ENCODE data around the gene RINT1.
A peak's percentile ranks its signal among the peaks of the same experiment; 100 is the strongest.
"Not testable (repeated sequence)": the region's sequence is repeated elsewhere in the genome, so short reads cannot be mapped to it uniquely, and the experiment has no call there.

RINT1 gene

DNA sequence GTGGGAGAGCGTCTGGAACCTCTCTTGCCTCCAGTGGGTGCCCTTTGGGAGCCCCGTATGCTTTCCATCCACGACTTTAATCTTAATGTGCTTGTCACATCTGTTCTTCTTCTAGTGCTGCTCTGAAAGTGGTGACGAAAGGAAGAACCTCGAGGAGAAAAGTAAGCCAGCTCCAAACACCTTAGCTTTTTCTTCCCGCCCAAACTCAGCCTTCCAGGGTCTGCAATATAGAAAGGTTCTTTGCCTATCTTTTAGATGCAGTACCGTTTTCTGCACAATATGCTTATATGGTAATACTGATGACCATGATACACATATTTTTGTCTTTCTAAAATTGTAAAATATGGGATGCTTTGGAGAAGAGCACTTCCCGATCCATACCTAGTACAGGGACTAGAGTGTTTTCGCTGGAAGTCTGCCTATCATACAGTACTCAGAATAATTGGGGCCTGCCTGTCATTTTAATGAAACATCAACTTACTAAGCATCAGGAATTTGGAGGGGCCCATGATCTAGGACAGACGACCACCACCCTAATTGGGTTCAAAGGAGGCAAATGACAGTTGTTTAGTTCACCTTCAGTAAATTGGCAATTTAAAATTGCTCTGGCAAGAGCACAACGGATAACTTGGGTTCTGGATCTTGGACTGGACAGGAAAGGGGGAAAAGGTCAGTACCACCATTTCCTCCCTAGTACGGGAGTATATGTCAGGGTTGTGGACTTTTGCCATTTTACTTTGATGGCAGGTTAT, 884 bp downstream of the RINT1 start:
- no peak for DNase-seq

DNA sequence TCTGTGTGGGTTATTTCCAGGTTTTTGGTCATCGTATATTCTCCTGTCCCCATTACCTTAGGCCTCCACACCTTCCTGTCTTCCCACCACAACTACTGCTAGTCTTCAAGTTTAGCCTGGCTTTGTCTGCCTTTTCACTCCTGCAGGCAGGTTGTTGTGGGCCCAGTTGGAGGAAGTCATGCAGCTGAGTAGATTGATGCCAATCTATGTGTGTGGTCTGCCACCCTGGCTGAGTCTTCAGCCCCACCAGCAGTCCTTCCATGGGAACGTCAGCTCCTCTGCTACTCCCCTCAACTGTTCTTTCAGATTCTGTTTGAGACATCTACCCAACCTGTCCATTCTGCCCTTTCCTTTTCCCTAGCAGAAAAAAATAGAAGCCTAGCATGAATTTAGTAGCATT, 6.3 kb downstream of the RINT1 start:
- DNase-seq = no peak

GRCh38 chr7:105559926-105560325, 27.9 kb downstream of the RINT1 start:
- DNase-seq = no peak

DNA sequence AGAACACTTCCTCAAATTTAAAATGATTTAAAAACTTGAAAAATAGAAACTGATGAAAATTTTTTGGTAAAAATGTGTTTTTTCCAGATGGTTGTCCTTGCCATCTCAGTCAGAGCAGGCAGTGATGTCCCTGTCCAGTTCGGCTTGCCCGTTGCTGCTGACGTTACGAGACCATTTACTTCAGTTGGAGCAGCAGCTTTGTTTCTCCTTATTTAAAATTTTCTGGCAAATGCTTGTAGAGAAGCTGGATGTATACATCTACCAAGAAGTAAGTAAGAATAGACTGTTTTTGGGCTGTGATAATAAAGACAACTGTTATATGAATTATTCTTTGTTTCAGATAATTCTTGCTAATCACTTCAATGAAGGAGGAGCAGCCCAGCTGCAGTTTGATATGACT, 33.2 kb downstream of the RINT1 start:
- DNase-seq = no peak

- no peak for DNase-seq
Observed at GRCh38 chr7:105567024-105567423, 35.0 kb downstream of the RINT1 start.

- no peak for DNase-seq
Observed at GRCh38 chr7:105567821-105568220, 35.8 kb downstream of the RINT1 start.

DNA sequence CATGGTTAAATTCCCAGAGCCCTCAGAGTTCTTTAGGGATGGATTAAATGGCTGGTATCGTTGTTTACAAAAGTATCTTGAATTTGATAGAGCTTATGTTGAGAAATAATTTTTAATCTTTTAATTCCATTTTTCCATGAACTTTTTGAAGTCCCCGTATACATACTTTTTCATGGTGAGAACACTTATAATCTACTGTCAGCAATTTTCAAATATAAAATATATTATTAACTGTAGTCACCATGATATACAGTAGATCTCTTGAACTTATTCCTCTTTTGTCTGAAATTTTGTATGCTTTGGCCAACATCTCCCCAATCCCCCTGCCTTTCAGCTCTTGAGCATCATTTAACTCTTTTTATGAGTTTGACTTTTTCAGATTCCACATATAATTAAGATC, 39.9 kb downstream of the RINT1 start:
- DNase-seq = no peak

GRCh38 chr7:105577251-105577650, 45.2 kb downstream of the RINT1 start:
- no peak for DNase-seq

- DNase-seq = no peak
Observed at GRCh38 chr7:105578496-105578895, 46.5 kb downstream of the RINT1 start.

GRCh38 chr7:105580022-105580740, 48.2 kb downstream of the RINT1 start:
- DNase-seq = no peak

DNA sequence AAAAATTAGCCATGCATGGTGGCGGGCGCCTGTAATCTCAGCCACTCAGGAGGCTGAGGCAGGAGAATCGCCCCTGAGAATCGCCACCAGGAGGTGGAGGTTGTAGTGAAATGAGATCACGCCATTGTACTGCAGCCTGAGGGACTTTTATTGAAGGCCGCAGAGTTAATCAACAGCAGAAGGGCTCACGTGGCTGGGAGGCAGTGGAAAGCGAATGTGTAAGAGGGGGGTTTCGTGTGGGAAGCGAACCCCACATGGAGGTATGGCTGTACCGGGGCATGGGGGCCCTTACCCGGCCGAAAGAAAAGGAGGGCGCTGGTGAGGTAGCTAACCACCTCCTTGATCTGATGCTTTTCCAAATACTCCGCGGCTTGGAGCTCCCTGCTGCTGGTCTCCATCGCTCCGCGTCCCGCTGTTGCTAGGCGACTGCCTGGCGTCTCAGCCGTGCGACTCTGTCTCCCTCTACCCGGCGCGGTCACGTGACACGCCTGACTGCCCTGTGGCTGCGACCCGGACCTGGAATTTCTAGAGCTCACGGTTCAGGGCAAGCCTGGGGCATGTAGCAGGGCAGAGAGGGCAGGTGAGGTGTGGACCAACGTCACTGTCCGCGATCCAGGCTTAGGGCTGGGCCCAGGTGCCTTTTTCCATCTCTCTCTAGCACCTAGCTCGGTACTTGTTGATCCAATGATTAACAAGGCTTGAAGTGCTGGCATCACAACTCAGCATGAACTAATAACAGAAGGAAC, 49.2 kb downstream of the RINT1 start, which contains the start of gene EFCAB10:
Gene EFCAB10 (minus strand): TSS at position 428 of the 746 bp plus-strand sequence. CDS start 30 bp downstream, at position 398.
- peak; percentile 76 for DNase-seq

DNA sequence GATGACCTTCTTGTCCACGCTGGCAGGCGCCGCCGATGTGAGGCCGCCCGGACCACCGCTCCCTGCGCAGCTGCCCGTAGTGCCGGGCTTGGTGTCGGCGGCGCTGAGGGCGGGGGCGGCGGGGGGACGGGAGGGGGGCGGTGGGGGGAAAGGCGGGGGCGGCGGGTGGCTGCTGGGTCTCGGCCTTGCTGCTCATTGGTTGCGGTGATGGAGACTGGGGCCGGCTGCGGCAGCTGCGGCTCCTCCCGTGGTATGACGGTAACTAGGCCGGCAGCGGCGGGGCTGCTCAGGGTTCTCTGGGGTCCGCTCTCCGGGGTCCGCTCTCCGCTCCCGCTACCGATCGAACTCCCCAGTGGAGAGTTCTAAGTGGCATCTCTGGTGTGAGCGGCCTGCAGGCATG, 51.1 kb downstream of the RINT1 start:
- no peak for DNase-seq

DNA sequence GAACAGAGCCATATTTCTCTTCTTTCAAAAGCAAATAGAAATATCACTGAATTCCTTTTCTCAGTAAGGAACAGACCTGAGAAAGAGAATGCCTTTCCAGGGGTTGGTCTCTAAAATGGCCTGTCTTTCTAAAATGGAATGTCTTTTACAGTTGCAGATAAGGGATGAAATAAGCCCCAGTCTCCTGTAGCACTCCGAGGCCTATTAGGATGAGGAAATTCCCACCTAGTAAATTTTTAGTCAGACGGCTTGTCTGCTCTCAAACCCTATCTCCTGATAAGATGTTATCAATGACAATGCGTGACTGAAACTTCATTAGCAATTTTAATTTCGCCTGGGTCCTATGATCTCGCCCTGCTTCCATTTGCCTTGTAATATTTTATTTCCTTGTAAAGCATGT, 52.2 kb downstream of the RINT1 start:
- DNase-seq = no peak

DNA sequence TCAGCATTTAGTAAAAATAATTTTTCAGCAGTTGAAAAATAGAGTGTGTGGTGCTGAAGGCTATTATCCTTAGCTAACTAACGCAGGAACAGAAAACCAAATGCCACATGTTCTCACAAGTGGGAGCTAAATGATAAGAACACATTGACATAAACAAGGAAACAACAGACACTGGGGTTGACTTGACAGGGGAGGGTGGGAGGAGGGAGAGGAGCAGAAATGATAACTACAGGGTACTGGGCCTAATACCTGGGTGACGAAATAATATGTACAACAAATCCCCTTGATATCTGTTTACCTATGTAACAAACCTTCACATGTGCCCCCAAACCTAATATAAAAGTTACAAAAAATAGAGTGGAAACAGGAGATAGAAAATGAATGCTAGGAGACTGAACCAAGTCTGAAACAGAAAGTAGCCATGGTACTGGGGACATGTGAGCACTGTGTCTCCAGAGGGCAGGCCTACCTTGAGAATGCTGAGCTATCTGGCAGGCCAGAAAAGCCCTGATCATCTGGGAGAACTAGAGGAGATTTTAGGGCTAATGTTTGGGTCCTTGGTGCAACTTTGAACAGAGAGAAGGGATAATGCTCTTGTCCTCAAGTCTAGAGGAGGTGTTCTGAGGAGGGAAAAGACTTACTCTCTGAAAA, 54.0 kb downstream of the RINT1 start:
- DNase-seq = no peak

DNA sequence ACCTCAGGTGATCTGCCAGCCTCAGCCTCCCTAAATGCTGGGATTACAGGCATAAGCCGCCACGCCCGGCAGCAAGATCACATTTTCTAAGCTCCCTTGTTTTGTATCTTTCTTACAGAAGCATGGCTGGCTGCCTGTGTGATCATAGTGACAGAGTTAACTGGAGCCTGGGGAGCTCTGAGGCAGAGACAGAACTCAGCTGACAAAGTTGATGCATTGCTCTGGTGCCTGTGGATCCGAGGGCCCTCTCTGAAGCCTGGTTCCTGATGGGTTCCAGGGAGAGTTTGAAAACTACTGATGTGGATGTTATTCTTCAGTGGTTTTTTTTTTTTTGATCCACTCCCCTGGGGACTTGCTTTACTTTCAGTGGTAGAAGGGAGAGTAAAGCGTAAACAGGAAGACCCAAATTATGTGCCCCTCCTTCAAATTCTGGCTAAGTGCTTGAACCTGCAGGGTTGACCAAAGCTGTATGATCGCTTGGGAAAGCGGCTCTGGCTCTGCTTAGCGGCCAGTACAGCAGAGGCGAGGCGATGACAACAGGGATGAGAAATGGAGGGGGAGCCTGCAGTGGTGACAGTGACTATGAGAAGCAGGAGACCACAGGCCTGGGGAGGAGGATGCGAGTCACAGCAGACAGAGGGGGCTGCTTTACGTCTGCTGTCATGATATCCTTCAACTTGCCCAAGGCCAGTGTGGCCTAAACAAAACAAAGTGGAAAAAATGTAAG, 56.1 kb downstream of the RINT1 start:
- no peak for DNase-seq

DNA sequence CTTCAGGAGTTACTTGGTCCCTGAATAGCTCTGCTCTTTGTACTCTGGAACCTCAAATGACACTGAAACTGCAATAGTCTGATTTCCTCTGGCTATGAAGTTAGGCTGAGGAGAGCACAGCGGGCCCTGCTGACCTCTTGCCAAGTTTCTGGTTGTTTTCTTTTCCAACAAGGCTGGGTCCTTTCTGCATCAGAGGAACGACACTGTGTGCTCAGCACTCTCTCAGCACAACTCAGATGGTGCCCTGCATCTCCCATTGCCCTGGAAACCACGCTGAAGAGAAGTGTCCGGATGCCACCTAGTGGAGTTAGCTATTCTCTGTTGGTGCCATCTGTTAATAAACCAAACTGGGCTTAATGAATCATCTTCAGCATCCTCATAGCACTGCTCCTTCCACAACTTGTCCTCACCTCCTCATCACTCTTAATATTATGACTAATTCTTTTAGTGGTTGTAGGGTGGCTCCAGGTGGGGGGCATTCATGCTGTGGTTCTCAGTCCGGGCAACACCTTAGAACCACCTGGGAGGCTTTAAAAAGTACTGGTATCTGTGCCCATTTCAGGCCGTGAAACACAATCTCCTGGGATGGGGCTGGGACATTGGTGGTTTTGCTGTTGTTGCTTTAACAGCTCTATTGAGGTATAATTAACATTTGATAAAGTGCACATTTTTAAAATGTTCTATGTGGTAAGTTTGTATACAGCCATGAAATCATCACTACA, 57.5 kb downstream of the RINT1 start:
- peak; percentile 65 for DNase-seq

DNA sequence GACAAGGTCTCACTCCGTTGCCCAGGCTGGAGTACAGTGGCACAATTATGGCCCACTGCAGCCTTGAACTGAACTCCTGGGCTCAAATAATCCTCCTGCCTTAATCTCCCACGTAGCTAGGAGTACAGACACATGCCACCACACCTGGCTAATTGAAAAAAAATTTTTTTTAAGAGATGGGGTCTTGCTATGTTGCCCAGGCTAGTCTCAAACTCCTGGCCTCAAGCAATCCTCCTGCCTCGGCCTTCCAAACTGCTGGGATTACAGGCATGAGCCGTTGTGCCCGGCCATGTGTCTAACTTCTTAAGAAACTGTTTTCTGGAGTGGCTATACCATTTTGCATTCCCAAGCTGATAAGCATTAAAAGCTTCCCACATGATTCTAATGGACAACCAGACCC, 58.8 kb downstream of the RINT1 start:
- no peak for DNase-seq

GRCh38 chr7:105591522-105591921, 59.5 kb downstream of the RINT1 start:
- DNase-seq = no peak

DNA sequence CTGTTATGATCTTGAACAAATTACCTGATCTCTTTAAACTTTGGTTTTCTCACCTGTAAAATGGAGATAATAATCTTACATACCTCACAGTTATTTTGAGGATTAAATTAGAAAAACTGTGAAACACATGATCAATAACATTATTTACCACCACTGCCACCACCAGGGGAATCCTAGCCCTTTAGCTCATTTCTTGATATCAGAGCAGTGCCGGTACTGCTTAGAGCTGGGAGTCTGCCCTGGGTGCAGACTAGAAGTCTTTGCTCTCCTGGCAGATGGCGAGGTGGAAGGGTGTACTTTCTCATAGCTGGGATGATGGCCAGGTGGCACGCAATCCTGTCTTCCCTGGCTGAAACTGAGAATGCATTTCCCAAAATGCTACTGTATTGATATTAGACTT, 62.0 kb downstream of the RINT1 start:
- DNase-seq = no peak

DNA sequence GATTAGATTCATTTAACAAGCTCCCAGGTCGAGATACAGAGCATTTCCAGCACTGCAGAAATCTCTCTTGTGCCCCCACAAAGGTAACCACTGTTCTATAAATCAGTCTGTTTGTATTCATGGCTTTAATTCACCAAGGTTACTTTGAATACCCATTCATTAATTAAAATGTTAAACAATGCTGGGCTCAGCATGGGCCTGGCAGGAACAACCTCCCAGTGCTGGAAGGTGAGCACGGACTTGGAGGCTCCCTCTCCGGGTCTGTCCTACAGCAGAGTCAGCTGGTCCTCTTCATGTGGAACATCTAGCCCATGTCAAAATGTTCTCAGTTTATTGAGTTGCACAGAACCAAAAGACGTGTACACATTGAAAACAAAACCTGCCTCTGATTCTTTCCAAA, 64.9 kb downstream of the RINT1 start:
- DNase-seq = no peak

DNA sequence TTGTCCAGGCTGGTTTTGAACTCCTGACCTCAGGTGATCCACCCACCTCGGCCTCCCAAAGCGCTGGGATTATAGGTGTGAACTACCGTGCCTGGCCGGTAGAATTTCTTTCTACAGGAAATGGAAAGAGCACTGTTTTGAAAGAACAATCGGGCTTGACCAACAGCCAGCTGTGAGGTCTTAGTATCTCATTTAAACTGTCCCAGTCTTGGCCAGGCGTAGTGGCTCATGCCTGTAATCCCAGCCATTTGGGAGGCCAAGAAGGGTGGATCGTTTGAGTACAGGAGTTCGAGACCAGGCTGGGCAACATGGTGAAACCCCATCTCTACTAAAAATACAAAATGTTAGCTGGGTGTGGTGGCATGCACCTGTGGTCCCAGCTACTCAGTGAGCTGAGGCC, 67.1 kb downstream of the RINT1 start:
- DNase-seq = not testable (repeated sequence)

GRCh38 chr7:105599551-105599950, 67.5 kb downstream of the RINT1 start:
- no peak for DNase-seq

Measured in stimulated activated CD4-positive, alpha-beta T cell treated with anti-CD3 and anti-CD28 coated beads, Interleukin-15, amount 100 ng/mL, for 24 hours (primary cell).